Activated CD4-positive, alpha-beta T cell treated with anti-CD3 and anti-CD28 coated beads for 4 hours (primary cell): ENCODE results near the gene TNKS1BP1.

Experiments used
- DNase-seq, 2 donors: peaks; one replicate each; pipeline ENCODE4 v3.0.0-alpha.2; 2020

Gene TNKS1BP1

GRCh38 chr11:57251037-57251436, 73.7 kb downstream of the TNKS1BP1 start:
- no peak for DNase-seq
